Prostate gland (tissue), 2 donors: ENCODE results near the gene RPL28.

Source experiments
- POLR2A ChIP-seq: fragments of 450-650 bp; IDR thresholded peaks from one replicate; pipeline ENCODE4 v1.6.1; 2016; ENCODE audit warnings: antibody characterized with exemption, mild to moderate bottlenecking
- POLR2AphosphoS5 ChIP-seq: sonication (generic); formaldehyde crosslinking; IDR thresholded peaks from one replicate; pipeline ENCODE4 v1.6.1; 2017; ENCODE audit warnings: antibody characterized with exemption
- TF ChIP-seq, protein P1 (sequence below), 4 experiments: fragments of 200-600 bp in 2 of 4; fragments of 450-650 bp in 2 of 4; sonication (generic) in 2 of 4; IDR thresholded peaks; 1 replicate in 3 of 4; 2 replicates in 1 of 4; pipeline ENCODE4 v1.5.1; 2016 to 2019; ENCODE audit warnings: antibody characterized with exemption in 4 of 4, mild to moderate bottlenecking in 2 of 4, moderate library complexity in 2 of 4

DNA sequence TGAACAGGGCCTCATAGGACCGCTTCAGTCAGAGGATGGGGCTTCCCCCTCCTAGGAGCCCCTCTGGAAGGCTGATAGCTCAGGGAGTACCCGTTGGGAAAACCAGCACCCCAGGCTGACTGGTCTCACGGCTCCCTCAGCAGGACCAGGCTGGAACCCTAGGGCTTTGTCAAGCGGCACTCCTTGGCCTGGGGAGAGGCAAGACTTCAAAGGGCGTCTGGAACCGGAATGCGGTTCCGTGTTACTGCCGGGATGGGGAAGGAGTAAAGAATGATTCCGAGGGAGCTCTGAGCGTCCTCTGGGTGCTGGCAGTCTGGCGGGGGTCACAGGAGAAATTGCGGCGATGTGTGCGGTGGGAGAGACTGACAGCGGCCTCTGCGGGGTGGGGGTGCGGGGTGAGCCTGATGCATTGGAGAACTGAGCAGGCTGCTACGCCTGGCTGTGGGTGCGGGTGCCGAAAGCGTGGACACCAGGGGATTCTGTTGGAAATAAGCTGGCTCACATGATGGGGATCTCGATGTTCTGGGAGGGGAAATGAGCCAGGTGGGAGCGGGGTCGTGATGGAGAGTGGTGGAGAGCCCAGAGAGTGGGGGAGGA lies 33.1 kb upstream of the RPL28 start:
- TF ChIP-seq, protein P1, sequence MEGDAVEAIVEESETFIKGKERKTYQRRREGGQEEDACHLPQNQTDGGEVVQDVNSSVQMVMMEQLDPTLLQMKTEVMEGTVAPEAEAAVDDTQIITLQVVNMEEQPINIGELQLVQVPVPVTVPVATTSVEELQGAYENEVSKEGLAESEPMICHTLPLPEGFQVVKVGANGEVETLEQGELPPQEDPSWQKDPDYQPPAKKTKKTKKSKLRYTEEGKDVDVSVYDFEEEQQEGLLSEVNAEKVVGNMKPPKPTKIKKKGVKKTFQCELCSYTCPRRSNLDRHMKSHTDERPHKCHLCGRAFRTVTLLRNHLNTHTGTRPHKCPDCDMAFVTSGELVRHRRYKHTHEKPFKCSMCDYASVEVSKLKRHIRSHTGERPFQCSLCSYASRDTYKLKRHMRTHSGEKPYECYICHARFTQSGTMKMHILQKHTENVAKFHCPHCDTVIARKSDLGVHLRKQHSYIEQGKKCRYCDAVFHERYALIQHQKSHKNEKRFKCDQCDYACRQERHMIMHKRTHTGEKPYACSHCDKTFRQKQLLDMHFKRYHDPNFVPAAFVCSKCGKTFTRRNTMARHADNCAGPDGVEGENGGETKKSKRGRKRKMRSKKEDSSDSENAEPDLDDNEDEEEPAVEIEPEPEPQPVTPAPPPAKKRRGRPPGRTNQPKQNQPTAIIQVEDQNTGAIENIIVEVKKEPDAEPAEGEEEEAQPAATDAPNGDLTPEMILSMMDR (IDR thresholded peaks at IDR 0.05): no peak
- TF ChIP-seq POLR2A (no peak), POLR2AphosphoS5 (no peak)
